KMS-11 (cell line): ENCODE measurements around the gene SSX2.
"Not testable (repeated sequence)": the region's sequence is repeated elsewhere in the genome, so short reads cannot be mapped to it uniquely, and the experiment has no call there.

Source experiments
- H2AFZ ChIP-seq: fragments of 200-600 bp; sonication (generic); 2 replicates; pipeline ENCODE4 v1.6.1; 2016; ENCODE audit warnings: antibody characterized with exemption, mixed run types, low read depth
- H3K27ac ChIP-seq: fragments of 200-600 bp; sonication (generic); 2 replicates; pipeline ENCODE4 v1.6.1; 2016; ENCODE audit warnings: mild to moderate bottlenecking, mixed run types
- H3K27me3 ChIP-seq: fragments of 200-600 bp; sonication (generic); 2 replicates; pipeline ENCODE4 v1.6.1; 2017; ENCODE audit warnings: mild to moderate bottlenecking, low read depth, mixed run types, moderate library complexity; ENCODE audit not compliant: insufficient read depth
- H3K36me3 ChIP-seq: fragments of 200-600 bp; sonication (generic); 2 replicates; pipeline ENCODE4 v1.6.1; 2017; ENCODE audit warnings: mild to moderate bottlenecking, mixed run types; ENCODE audit not compliant: insufficient read depth
- H3K4me1 ChIP-seq: fragments of 200-600 bp; sonication (generic); 2 replicates; pipeline ENCODE4 v1.6.1; 2016; ENCODE audit warnings: mild to moderate bottlenecking, low read depth, mixed run types; ENCODE audit not compliant: poor library complexity, severe bottlenecking
- H3K4me2 ChIP-seq: fragments of 200-600 bp; sonication (generic); 2 replicates; pipeline ENCODE4 v1.7.0; 2016; ENCODE audit warnings: mild to moderate bottlenecking, mixed run types
- H3K4me3 ChIP-seq: fragments of 200-600 bp; sonication (generic); IDR thresholded peaks from 2 replicates; pipeline ENCODE4 v1.6.1; 2017; ENCODE audit warnings: low read depth, low read length, mixed read lengths; ENCODE audit not compliant: insufficient read depth
- H3K79me2 ChIP-seq: fragments of 200-600 bp; sonication (generic); 2 replicates; pipeline ENCODE4 v1.6.1; 2016; ENCODE audit warnings: low read depth, mixed run types; ENCODE audit not compliant: insufficient read depth
- H3K9ac ChIP-seq: fragments of 200-600 bp; sonication (generic); 2 replicates; pipeline ENCODE4 v1.6.1; 2016; ENCODE audit warnings: mild to moderate bottlenecking, mixed run types
- H4K20me1 ChIP-seq: fragments of 200-600 bp; sonication (generic); 2 replicates; pipeline ENCODE4 v1.6.1; 2016; ENCODE audit warnings: mild to moderate bottlenecking, mixed run types; ENCODE audit not compliant: insufficient read depth

SSX2 gene, protein sequence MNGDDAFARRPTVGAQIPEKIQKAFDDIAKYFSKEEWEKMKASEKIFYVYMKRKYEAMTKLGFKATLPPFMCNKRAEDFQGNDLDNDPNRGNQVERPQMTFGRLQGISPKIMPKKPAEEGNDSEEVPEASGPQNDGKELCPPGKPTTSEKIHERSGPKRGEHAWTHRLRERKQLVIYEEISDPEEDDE

DNA sequence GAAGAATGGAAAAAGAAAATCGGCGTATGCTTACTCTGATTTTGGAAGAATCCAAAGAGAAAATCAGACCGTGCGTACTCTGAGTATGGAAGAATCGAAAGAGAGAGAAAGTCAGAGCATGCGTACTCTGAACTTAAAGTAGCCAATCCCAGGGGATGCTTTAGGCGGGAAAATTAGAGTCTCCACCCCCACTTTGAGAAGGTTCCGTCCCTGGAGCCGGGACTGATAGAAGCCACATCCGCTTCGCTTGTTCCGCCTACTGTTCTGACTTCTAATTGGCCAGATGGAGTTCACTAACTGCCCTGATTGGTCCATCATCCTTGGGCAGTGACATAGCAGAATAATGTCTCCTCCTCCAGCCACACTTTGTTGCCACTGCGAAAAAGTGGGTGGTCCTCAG, at the start of gene SSX2:
SSX2 (minus strand) TSS at position 101 of the 400 bp plus-strand sequence. CDS start 1,429 bp downstream, outside the sequence.
- H3K9ac ChIP-seq, H3K27me3 ChIP-seq, H3K36me3 ChIP-seq, H3K4me2 ChIP-seq, H2AFZ ChIP-seq, H3K27ac ChIP-seq, H4K20me1 ChIP-seq, H3K4me1 ChIP-seq, H3K79me2 ChIP-seq, H3K4me3 ChIP-seq: not testable (repeated sequence)

DNA sequence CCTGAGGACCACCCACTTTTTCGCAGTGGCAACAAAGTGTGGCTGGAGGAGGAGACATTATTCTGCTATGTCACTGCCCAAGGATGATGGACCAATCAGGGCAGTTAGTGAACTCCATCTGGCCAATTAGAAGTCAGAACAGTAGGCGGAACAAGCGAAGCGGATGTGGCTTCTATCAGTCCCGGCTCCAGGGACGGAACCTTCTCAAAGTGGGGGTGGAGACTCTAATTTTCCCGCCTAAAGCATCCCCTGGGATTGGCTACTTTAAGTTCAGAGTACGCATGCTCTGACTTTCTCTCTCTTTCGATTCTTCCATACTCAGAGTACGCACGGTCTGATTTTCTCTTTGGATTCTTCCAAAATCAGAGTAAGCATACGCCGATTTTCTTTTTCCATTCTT, 44.0 kb upstream of the SSX2 start, which contains the start of gene SSX2B:
SSX2B (plus strand) TSS at position 301 of the 400 bp plus-strand sequence. CDS start 1,429 bp downstream, outside the sequence.
- H3K27me3 ChIP-seq, result not testable (repeated sequence)

DNA sequence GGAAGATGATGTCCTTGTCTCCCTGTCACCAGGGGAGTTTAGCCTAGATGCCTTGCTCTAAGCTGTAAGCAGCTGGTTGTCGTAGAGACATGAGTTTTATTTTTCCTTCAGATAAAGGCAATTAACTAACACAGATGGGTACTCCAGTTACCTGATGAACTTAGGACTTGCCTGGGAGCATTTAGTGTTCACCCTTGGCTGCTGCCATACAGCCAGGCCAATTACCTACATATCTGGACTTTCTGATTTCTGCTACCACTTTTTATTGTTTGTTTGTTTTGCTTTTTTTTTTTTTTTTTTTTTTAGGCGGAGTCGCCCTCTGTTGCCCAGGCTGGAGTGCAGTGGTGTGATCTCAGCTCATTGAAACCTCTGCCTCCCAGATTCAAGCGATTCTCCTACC, 14.9 kb downstream of the SSX2 start:
- H3K27me3 ChIP-seq, H3K4me1 ChIP-seq, H3K4me3 ChIP-seq, H3K9ac ChIP-seq, H3K27ac ChIP-seq, H2AFZ ChIP-seq, H3K36me3 ChIP-seq, H3K79me2 ChIP-seq, H4K20me1 ChIP-seq, H3K4me2 ChIP-seq: not testable (repeated sequence)

More for the DNA sequence above, 44.0 kb upstream of the SSX2 start, which contains the start of gene SSX2B:
- H3K9ac ChIP-seq, H2AFZ ChIP-seq, H3K4me3 ChIP-seq, H3K79me2 ChIP-seq, H3K36me3 ChIP-seq, H3K4me1 ChIP-seq, H4K20me1 ChIP-seq, H3K4me2 ChIP-seq, H3K27ac ChIP-seq: not testable (repeated sequence)

DNA sequence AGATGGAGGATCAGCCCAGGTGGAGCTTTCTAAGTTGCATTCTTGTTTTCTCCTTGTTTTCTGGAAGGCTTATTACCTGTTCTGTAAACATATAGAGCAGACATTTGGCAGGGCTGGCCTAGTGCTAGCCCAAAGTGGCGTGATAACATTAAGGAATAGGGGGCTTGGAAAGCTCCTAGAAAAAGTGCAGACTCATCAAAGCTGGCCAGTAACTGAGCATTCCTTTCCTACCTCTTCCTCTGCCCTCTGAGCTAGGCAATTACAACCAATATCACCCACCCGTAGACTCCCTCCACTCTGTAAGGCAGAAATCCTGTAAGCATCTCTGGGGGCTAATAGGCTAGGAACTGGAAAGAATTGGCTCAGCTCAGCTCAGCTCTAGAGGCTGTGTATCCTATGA, 44.8 kb downstream of the SSX2 start:
- not testable (repeated sequence) for H3K4me1 ChIP-seq, H3K27ac ChIP-seq, H3K27me3 ChIP-seq, H2AFZ ChIP-seq, H3K9ac ChIP-seq, H3K4me2 ChIP-seq, H3K79me2 ChIP-seq, H4K20me1 ChIP-seq, H3K36me3 ChIP-seq, H3K4me3 ChIP-seq

DNA sequence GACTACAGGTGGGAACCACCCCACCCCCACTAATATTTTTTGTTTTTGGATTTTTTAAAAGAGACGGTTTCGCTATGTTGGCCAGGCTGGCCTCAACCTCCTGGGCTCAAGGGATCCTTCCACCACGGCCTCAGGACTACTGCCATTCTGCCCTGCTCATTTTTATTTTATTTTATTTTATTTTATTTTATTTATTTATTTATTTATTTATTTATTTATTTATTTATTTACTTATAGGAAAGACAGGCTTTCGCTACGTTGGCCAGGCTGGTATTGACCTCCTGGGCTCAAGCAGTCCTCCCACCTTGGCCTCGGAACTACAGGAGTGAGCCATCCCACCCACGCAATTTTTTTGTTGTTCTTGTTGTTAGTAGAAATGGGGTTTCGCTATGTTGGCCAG, 51.5 kb downstream of the SSX2 start:
- H2AFZ ChIP-seq, H3K4me2 ChIP-seq, H3K27me3 ChIP-seq, H3K27ac ChIP-seq, H3K4me1 ChIP-seq, H3K9ac ChIP-seq, H3K36me3 ChIP-seq, H3K79me2 ChIP-seq, H3K4me3 ChIP-seq, H4K20me1 ChIP-seq: not testable (repeated sequence)

DNA sequence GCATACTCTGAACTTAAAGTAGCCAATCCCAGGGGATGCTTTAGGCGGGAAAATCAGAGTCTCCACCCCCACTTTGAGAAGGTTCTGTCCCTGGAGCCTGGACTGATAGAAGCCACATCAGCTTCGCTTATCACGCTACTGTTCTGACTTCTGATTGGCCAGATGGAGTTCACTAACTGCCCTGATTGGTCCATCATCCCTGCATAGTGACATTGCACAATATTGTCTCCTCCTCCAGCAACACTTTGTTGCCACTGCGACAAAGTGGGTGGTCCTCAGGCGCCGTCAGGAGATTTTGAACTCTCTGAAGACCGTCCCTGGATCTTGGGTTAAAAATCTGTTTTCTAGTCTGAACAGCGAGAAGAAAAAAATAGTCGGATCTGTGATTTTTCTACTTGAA, 52.2 kb downstream of the SSX2 start, which contains the start of gene SSX7:
SSX7 (minus strand) TSS at position 101 of the 400 bp plus-strand sequence. CDS start 1,428 bp downstream, outside the sequence.
- H3K4me3 ChIP-seq, H4K20me1 ChIP-seq, H2AFZ ChIP-seq, H3K36me3 ChIP-seq, H3K27me3 ChIP-seq, H3K4me1 ChIP-seq, H3K27ac ChIP-seq, H3K4me2 ChIP-seq, H3K79me2 ChIP-seq, H3K9ac ChIP-seq: not testable (repeated sequence)

DNA sequence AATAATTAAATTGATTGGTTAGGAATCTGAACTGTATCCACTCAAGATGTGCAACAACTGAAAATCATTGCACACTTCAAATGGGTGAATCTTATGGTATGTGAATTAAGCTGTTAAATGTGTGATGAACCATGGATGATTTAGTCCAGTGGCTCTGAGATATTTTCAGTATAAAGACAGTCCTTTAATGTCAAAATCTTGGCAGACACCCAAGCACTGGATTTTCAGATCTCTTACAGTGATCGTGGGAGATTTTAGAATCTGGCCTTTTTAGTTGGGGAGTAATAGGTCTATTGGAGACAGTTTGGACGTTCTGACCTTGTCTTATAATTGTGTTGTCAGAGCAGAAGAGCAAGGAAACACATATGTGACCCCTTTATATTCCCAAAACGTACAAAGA, 56.3 kb downstream of the SSX2 start:
- H3K27ac ChIP-seq, H2AFZ ChIP-seq, H4K20me1 ChIP-seq, H3K9ac ChIP-seq, H3K79me2 ChIP-seq, H3K36me3 ChIP-seq, H3K27me3 ChIP-seq, H3K4me2 ChIP-seq, H3K4me1 ChIP-seq, H3K4me3 ChIP-seq: not testable (repeated sequence)

DNA sequence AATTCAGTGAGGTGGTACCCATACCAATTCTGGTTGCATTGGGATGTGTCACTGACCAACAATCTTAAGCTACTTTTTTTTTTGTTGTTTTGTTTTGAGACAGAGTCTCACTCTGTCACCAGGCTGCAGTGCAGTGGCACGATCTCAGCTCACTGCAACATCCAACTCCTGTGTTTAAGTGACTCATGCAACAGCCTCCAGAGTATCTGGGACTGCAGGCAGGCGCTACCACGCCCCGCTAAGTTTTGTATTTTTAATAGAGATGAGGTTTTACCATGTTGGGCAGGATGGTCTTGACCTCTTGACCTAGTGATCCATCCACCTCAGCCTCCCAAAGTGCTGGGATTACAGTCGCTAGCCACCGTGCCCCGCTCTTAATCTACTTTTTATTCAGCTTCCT, 58.0 kb downstream of the SSX2 start:
- not testable (repeated sequence) for H3K4me1 ChIP-seq, H4K20me1 ChIP-seq, H3K36me3 ChIP-seq, H3K9ac ChIP-seq, H3K4me2 ChIP-seq, H3K4me3 ChIP-seq, H3K27me3 ChIP-seq, H3K27ac ChIP-seq, H3K79me2 ChIP-seq, H2AFZ ChIP-seq
